Transverse colon (tissue), 4 donors: ENCODE data around the gene TANGO2.

ENCODE experiments used
- POLR2A ChIP-seq: fragments of 450-650 bp; IDR thresholded peaks from one replicate; pipeline ENCODE4 v1.6.1; 2016; ENCODE audit warnings: antibody characterized with exemption, mild to moderate bottlenecking, moderate library complexity
- POLR2AphosphoS5 ChIP-seq, 3 donors: sonication (generic); formaldehyde crosslinking; IDR thresholded peaks; one replicate each; pipeline ENCODE4 v1.6.1; 2016; ENCODE audit warnings: antibody characterized with exemption in 3 of 3
- TF ChIP-seq, protein P1 (sequence below), 5 experiments: fragments of 200-600 bp in 3 of 5; fragments of 450-650 bp in 2 of 5; sonication (generic) in 3 of 5; IDR thresholded peaks; 1 replicate in 2 of 5; 2 replicates in 3 of 5; pipeline ENCODE4 v1.5.1; 2016 to 2017; ENCODE audit warnings: antibody characterized with exemption in 5 of 5, inconsistent platforms in 3 of 5, mild to moderate bottlenecking in 2 of 5, moderate library complexity in 1 of 5

DNA sequence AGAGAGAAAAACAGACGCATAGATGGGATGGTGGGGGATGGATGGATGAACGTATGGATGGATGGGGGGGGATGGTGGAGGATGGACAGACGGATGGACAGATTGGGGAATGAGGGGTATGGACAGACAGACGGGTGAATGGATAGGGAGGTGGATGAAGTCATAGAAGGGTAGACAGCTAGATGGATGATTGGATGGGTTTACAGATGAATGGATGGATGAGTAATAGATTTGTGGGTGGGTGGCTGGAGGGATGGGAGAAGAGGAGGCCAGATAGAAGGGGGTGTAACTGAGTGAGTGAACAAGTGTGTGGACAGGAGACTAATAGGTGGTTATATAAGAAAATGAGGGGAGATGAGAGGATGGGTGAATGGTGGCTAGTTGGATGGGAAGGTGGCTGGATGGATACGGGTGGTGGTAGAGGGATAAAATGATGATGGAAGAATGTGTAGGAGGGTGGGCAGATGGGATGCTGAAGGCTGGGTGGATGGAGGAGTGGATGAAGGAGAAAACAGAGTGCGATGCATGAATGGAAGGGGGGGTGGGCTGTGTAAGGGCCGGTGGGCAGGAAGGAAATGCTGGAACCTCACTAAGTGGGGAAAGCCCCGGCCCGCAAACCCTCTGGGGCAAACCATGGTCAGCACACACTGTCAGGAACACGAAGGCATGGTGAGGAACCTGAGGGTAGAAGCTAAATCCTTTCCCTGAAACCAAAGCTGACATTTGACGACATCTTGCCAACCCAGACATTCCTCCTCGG, 25.9 kb upstream of the TANGO2 start:
- TF ChIP-seq POLR2AphosphoS5 (IDR thresholded peaks at IDR 0.05) (no peak), POLR2A (no peak)
- TF ChIP-seq, protein P1, sequence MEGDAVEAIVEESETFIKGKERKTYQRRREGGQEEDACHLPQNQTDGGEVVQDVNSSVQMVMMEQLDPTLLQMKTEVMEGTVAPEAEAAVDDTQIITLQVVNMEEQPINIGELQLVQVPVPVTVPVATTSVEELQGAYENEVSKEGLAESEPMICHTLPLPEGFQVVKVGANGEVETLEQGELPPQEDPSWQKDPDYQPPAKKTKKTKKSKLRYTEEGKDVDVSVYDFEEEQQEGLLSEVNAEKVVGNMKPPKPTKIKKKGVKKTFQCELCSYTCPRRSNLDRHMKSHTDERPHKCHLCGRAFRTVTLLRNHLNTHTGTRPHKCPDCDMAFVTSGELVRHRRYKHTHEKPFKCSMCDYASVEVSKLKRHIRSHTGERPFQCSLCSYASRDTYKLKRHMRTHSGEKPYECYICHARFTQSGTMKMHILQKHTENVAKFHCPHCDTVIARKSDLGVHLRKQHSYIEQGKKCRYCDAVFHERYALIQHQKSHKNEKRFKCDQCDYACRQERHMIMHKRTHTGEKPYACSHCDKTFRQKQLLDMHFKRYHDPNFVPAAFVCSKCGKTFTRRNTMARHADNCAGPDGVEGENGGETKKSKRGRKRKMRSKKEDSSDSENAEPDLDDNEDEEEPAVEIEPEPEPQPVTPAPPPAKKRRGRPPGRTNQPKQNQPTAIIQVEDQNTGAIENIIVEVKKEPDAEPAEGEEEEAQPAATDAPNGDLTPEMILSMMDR (IDR thresholded peaks at IDR 0.05) = no peak
